Effector memory CD8-positive, alpha-beta T cell (primary cell): ENCODE measurements around the gene LILRB2.

ENCODE experiments used
- ATAC-seq: fragments of 150-1000 bp; cut with Tn5 transposase; replicated peaks from 2 replicates; pipeline ENCODE4 v1.10.0; 2021; ENCODE audit warnings: mild to moderate bottlenecking, moderate library complexity
- DNase-seq, 3 experiments: peaks; one replicate each; pipeline ENCODE4 v3.0.0; 2021
- H3K27ac Mint-ChIP-seq, 2 donors: one replicate each; pipeline ENCODE4 v1.8.0; 2022; ENCODE audit warnings: mild to moderate bottlenecking in 2 of 2, mixed read lengths in 2 of 2, moderate library complexity in 2 of 2
- H3K27me3 Mint-ChIP-seq, 2 donors: one replicate each; pipeline ENCODE4 v1.8.0; 2022; ENCODE audit warnings: mixed read lengths in 2 of 2
- H3K36me3 Mint-ChIP-seq: one replicate; pipeline ENCODE4 v1.8.0; 2022; ENCODE audit warnings: mild to moderate bottlenecking, moderate library complexity, mixed read lengths; ENCODE audit not compliant: insufficient read depth
- H3K4me1 Mint-ChIP-seq, 2 donors: one replicate each; pipeline ENCODE4 v1.8.0; 2022; ENCODE audit warnings: low read depth in 2 of 2, mixed read lengths in 2 of 2
- H3K4me3 Mint-ChIP-seq, 2 donors: one replicate each; pipeline ENCODE4 v1.8.0; 2022; ENCODE audit warnings: mild to moderate bottlenecking in 2 of 2, mixed read lengths in 2 of 2, moderate library complexity in 2 of 2
- H3K9me3 Mint-ChIP-seq, 2 donors: one replicate each; pipeline ENCODE4 v1.8.0; 2022; ENCODE audit warnings: mixed read lengths in 2 of 2

LILRB2 gene

DNA sequence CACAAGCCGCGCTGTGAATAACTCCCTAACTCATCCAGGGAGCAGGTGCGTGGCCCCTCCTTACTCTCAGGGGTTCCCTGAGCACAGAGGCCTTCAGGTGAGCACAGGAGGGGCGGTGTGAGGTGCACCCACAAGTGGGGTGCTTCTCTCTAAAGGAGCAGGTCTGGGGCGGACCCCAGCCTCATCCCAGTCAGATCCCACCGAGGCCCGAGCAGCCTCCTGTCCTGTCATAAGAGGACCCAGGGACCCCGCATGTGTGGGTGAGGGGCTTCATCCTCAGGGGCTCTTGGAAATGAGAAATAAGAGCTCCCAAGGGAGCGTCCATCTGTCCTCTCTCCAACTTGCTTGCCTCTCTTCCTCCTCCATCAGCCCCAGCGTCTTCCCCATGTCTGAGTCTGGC, 35.0 kb upstream of the LILRB2 start:
- peaks cover 3% of the 10 kb centered on the region for H3K36me3 Mint-ChIP-seq
- H3K27me3 Mint-ChIP-seq: peaks cover 64 to 85% of the 10 kb centered on the region in 2 donors
- H3K9me3 Mint-ChIP-seq: no peaks in the 10 kb centered on the region
- DNase-seq: no peak
- H3K4me1 Mint-ChIP-seq: peaks cover 0 to 2% of the 10 kb centered on the region in 2 donors
- ATAC-seq: no peak
- no peak overlapping the region for H3K4me3 Mint-ChIP-seq
- H3K27ac Mint-ChIP-seq: no peak overlapping the region

DNA sequence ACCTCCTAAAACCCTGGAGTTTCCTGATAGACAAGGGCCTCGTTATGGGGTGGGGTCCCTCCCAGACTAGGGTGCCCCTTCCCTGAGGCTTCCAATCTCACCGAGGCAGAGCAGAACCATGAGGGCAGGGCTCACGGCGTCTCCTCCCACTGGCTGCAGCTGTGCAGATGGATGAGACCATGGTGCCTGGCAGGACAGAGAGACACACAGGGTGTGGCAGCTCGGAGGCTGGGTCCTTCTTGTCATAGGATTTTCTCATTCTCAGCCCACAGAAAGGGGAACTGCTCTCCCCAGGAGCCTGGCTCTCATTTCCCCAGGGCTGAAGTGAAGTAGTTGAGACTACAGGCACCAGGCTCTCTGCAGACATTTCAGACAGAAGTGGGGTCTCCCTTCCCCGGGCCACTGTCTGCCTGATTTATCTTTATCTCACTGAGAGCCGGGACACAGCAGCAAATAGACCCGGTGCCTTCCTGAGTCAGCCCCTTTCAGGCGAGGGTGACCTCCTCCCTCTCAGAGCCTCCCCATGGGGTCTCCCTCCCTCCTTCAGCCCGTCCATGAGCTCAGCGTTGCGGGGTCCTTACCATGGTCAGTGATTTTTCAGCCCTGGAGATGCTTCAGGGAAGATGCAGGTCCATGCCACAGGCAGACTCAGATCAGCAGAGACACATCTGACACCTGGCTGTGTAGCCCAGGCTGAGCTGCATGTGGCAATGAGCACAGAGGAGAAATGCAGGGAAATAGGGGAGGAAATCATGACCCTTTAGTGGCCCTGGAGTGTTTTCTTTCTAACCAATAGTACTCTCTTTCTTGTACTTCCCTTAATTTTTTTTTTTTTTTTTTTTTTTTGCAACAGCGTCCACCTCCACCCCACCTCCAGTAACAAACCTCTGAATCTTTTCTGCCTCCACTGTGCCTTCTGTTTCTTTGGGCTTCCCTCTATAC, 31.8 kb upstream of the LILRB2 start, which contains the start of gene LILRA5:
Gene LILRA5 (minus strand): TSS at position 731 of the 942 bp plus-strand sequence. CDS start 147 bp downstream, at position 584.
- H3K4me3 Mint-ChIP-seq: no peak within 1 kb of the TSS
- H3K9me3 Mint-ChIP-seq: no peaks in the 10 kb centered on the region
- peaks cover 55 to 78% of the 10 kb centered on the region in 2 donors for H3K27me3 Mint-ChIP-seq
- H3K36me3 Mint-ChIP-seq: peaks cover 2% of the 10 kb centered on the region
- H3K27ac Mint-ChIP-seq: no peak within 1 kb of the TSS
- DNase-seq (no peak), ATAC-seq (no peak)
- peaks cover 0 to 2% of the 10 kb centered on the region in 2 donors for H3K4me1 Mint-ChIP-seq

- ATAC-seq: no peak
- peaks cover 2% of the 10 kb centered on the region for H3K36me3 Mint-ChIP-seq
- no peak for DNase-seq
- H3K27me3 Mint-ChIP-seq: peaks cover 50 to 78% of the 10 kb centered on the region in 2 donors
- H3K27ac Mint-ChIP-seq: no peak overlapping the region
- peaks cover 0 to 2% of the 10 kb centered on the region in 2 donors for H3K4me1 Mint-ChIP-seq
- H3K9me3 Mint-ChIP-seq: no peaks in the 10 kb centered on the region
- no peak overlapping the region for H3K4me3 Mint-ChIP-seq
These were observed 31.1 kb upstream of the LILRB2 start for GRCh38 chr19:54312011-54312410.

DNA sequence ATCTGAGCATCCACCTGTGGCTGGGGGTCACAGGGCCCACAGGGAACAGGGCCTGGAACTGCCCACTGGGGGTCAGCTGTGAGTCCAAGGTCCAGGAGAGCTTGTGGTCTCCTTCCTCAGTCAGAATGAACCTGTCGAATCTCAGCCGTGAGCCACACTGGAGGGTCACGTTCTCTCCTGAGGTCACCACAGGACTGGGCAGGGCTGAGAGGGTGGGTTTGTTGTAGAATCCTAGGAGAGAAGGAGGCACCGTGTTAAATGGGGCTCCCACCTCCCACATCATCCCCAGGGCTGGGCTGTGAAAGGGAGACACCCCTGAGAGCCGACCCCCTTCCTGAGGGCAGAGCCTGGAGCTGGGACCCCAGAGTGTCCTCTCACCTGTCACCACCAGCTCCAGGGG, 30.6 kb upstream of the LILRB2 start:
- no peak overlapping the region for H3K27ac Mint-ChIP-seq
- DNase-seq: no peak
- peaks cover 2% of the 10 kb centered on the region for H3K36me3 Mint-ChIP-seq
- ATAC-seq: no peak
- H3K9me3 Mint-ChIP-seq: no peaks in the 10 kb centered on the region
- H3K4me1 Mint-ChIP-seq: peaks cover 0 to 2% of the 10 kb centered on the region in 2 donors
- peaks cover 49 to 79% of the 10 kb centered on the region in 2 donors for H3K27me3 Mint-ChIP-seq
- no peak overlapping the region for H3K4me3 Mint-ChIP-seq

DNA sequence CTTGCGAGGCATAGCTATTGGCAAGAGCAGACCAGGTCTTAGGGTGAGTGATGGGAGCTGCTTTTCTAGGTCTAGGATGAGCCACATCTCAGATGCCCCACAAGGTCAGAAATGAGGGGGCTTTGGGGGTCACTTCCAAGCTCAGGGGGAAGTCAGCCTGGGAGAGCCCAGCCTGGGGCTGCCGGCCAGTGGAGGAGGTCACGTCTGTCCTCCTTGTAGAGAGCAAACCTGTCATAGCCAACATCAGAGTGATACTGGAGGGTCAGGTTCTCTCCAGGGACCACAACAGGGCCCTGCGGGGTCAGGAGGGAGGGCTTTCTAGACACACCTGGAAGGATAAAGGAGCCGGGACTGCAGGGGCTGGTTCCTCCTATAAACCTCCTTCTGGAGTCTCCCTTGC, 29.6 kb upstream of the LILRB2 start:
- Mint-ChIP-seq H3K36me3 (peaks cover 2% of the 10 kb centered on the region), H3K4me3 (no peak overlapping the region), H3K4me1 (peaks cover 0 to 3% of the 10 kb centered on the region in 2 donors), H3K27me3 (peaks cover 40 to 75% of the 10 kb centered on the region in 2 donors), H3K9me3 (no peaks in the 10 kb centered on the region), H3K27ac (no peak overlapping the region)
- DNase-seq (no peak), ATAC-seq (no peak)

- DNase-seq: no peak
- ATAC-seq: no peak
- H3K36me3 Mint-ChIP-seq: peaks cover 4% of the 10 kb centered on the region
- peaks cover 47 to 80% of the 10 kb centered on the region in 2 donors for H3K27me3 Mint-ChIP-seq
- no peak overlapping the region for H3K27ac Mint-ChIP-seq
- no peak overlapping the region for H3K4me3 Mint-ChIP-seq
- H3K4me1 Mint-ChIP-seq: peaks cover 0 to 6% of the 10 kb centered on the region in 2 donors
- H3K9me3 Mint-ChIP-seq: no peaks in the 10 kb centered on the region
These were observed 28.9 kb upstream of the LILRB2 start for GRCh38 chr19:54309811-54310210.

GRCh38 chr19:54307389-54308020, 26.6 kb upstream of the LILRB2 start:
- Mint-ChIP-seq H3K27ac (no peak overlapping the region), H3K4me3 (no peak overlapping the region), H3K4me1 (peaks cover 0 to 14% of the 10 kb centered on the region in 2 donors), H3K27me3 (peaks cover 38 to 57% of the 10 kb centered on the region in 2 donors), H3K9me3 (no peaks in the 10 kb centered on the region), H3K36me3 (peaks cover 6% of the 10 kb centered on the region)
- ATAC-seq: no peak
- DNase-seq: no peak

- Mint-ChIP-seq H3K36me3 (peaks cover 8% of the 10 kb centered on the region), H3K9me3 (no peaks in the 10 kb centered on the region), H3K4me3 (no peak overlapping the region), H3K27ac (no peak overlapping the region), H3K4me1 (peaks cover 0 to 14% of the 10 kb centered on the region in 2 donors), H3K27me3 (peaks cover 30 to 45% of the 10 kb centered on the region in 2 donors)
- ATAC-seq: no peak
- DNase-seq: no peak
These were observed 24.2 kb upstream of the LILRB2 start for GRCh38 chr19:54305141-54305540.

- DNase-seq (no peak), ATAC-seq (no peak)
- peaks cover 0 to 16% of the 10 kb centered on the region in 2 donors for H3K4me1 Mint-ChIP-seq
- no peaks in the 10 kb centered on the region for H3K9me3 Mint-ChIP-seq
- peaks cover 6% of the 10 kb centered on the region for H3K36me3 Mint-ChIP-seq
- H3K4me3 Mint-ChIP-seq: no peak overlapping the region
- H3K27me3 Mint-ChIP-seq: peaks cover 29 to 55% of the 10 kb centered on the region in 2 donors
- no peak overlapping the region for H3K27ac Mint-ChIP-seq
These were observed 21.3 kb upstream of the LILRB2 start for GRCh38 chr19:54302257-54302656.

DNA sequence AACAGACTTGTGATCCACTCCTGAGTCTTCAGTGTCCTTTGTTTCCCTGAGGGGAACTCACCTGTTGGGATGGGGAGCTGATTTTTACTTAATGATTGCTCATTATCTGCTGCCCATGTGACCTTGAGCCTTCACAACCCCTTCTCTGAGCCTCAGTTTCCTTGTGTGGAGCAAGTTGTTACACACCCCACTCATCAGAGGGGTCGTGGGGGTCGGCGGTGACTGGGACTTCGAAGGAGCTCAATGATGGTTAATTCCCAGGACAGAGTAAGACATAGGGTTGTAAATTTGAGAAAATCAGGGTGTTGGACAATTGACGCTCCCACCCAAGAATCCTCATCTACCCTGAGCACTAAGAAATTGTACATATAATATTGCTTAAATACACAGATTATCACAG, 18.6 kb upstream of the LILRB2 start:
- DNase-seq (no peak), ATAC-seq (no peak)
- H3K27me3 Mint-ChIP-seq: peaks cover 21 to 40% of the 10 kb centered on the region in 2 donors
- H3K36me3 Mint-ChIP-seq: peaks cover 3% of the 10 kb centered on the region
- H3K4me3 Mint-ChIP-seq: no peak overlapping the region
- H3K4me1 Mint-ChIP-seq: peaks cover 0 to 9% of the 10 kb centered on the region in 2 donors
- no peaks in the 10 kb centered on the region for H3K9me3 Mint-ChIP-seq
- no peak overlapping the region for H3K27ac Mint-ChIP-seq

DNA sequence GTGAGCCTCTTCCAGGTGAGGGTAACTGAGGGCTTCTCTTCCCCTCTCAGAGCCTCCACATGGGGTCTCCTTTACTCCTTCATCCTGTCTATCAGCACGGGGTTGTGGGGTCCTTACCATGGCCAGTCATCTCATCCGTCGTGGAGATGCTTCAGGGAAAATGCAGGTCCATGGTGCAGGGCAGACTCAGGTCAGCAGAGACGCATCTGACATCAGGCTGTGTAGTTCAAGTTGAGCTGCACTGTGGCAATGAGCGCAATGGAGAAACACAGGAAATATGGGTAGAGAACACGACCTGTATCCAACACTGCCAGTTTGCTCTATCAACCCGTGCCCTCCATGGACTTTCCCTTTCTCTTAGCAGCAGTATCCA, 18.2 kb upstream of the LILRB2 start:
- DNase-seq: no peak
- H3K27me3 Mint-ChIP-seq: peaks cover 24 to 44% of the 10 kb centered on the region in 2 donors

GRCh38 chr19:54298357-54299125, 17.6 kb upstream of the LILRB2 start:
- H3K27me3 Mint-ChIP-seq: peaks cover 30 to 45% of the 10 kb centered on the region in 2 donors
- ATAC-seq: no peak
- no peak overlapping the region for H3K27ac Mint-ChIP-seq
- H3K36me3 Mint-ChIP-seq: peaks cover 3% of the 10 kb centered on the region
- no peak overlapping the region for H3K4me3 Mint-ChIP-seq
- no peak for DNase-seq
- H3K4me1 Mint-ChIP-seq: peaks cover 0 to 2% of the 10 kb centered on the region in 2 donors
- H3K9me3 Mint-ChIP-seq: no peaks in the 10 kb centered on the region

More for the DNA sequence above, 18.2 kb upstream of the LILRB2 start:
- no peak overlapping the region for H3K27ac Mint-ChIP-seq
- H3K36me3 Mint-ChIP-seq: peaks cover 3% of the 10 kb centered on the region
- peaks cover 0 to 5% of the 10 kb centered on the region in 2 donors for H3K4me1 Mint-ChIP-seq
- H3K9me3 Mint-ChIP-seq: no peaks in the 10 kb centered on the region
- ATAC-seq: no peak
- no peak overlapping the region for H3K4me3 Mint-ChIP-seq

GRCh38 chr19:54297759-54298305, 16.9 kb upstream of the LILRB2 start:
- no peak for DNase-seq
- no peak for ATAC-seq
- no peak overlapping the region for H3K27ac Mint-ChIP-seq

More at GRCh38 chr19:54297759-54298305, 16.9 kb upstream of the LILRB2 start:
- no peaks in the 10 kb centered on the region for H3K9me3 Mint-ChIP-seq
- peaks cover 3% of the 10 kb centered on the region for H3K36me3 Mint-ChIP-seq
- no peak overlapping the region for H3K4me3 Mint-ChIP-seq
- peaks cover 2 to 3% of the 10 kb centered on the region in 2 donors for H3K4me1 Mint-ChIP-seq
- H3K27me3 Mint-ChIP-seq: peaks cover 31 to 45% of the 10 kb centered on the region in 2 donors
